GM12865 (cell line): Measurements from ENCODE around the gene ZBTB20.

Experiments
- DNase-seq: peaks from one replicate; pipeline ENCODE4 v3.0.0; 2010; ENCODE audit warnings: low read depth
- H3K4me3 ChIP-seq: 2 replicates; pipeline ENCODE4 v1.5.1; 2011; ENCODE audit warnings: mild to moderate bottlenecking, low read depth, low read length, control low read depth
- TF ChIP-seq, protein P1 (sequence below): IDR thresholded peaks from 2 replicates; pipeline ENCODE4 v1.5.1; 2011; ENCODE audit warnings: low read length, control low read depth, low read depth, inconsistent platforms; ENCODE audit not compliant: insufficient read depth; ENCODE audit errors: missing control alignments

Gene ZBTB20

DNA sequence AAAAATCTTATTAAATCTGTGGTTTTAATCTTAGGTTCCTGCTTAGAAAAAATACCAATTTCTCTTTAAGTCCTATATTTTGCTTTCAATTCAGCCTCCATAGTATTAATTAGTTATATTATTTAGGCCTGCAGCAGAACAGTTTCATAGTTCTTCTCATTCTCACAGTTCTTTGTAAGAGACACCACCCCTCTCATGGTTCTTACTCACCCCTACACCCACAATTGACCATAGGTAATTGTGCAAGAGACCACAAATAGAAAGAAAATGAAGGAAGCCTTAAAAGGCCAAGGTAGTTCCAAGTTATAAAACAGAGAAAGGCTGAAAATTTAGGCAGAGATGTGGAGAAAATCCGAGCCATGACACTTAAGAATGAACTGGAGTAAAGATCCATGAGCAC lies 438.0 kb downstream of the ZBTB20 start:
- DNase-seq, result no peak
- TF ChIP-seq, protein P1, sequence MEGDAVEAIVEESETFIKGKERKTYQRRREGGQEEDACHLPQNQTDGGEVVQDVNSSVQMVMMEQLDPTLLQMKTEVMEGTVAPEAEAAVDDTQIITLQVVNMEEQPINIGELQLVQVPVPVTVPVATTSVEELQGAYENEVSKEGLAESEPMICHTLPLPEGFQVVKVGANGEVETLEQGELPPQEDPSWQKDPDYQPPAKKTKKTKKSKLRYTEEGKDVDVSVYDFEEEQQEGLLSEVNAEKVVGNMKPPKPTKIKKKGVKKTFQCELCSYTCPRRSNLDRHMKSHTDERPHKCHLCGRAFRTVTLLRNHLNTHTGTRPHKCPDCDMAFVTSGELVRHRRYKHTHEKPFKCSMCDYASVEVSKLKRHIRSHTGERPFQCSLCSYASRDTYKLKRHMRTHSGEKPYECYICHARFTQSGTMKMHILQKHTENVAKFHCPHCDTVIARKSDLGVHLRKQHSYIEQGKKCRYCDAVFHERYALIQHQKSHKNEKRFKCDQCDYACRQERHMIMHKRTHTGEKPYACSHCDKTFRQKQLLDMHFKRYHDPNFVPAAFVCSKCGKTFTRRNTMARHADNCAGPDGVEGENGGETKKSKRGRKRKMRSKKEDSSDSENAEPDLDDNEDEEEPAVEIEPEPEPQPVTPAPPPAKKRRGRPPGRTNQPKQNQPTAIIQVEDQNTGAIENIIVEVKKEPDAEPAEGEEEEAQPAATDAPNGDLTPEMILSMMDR, result no peak
- no peak overlapping the region for H3K4me3 ChIP-seq

DNA sequence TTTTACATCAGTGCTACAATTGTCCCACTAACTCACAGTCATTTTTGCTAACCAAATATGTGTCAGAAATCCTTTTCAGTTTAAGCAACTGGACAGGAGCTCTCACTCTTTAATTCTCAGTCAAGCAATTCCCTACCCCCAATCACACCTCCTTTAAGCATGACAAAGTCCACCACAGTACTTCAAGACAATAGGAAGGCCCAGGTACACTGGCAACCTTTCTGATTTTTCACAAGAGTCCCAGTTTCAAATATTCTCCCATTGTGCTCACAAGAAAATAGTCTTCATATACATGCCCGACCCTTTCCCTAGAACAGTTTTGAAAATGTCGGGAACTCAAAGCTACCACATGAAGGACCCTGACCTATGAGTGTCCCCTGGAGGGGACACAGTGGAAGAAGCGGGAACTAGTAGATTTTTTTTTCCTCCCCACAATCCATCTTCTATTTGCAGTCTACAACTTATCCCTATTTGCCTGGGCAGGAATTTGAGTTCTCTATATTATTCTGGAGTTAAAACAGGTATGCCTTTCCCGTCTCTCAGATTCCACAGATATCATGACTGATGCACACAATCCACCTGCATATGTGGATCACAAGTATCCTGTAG lies 439.7 kb downstream of the ZBTB20 start:
- TF ChIP-seq, protein P1, result no peak
- no peak overlapping the region for H3K4me3 ChIP-seq
- no peak for DNase-seq

DNA sequence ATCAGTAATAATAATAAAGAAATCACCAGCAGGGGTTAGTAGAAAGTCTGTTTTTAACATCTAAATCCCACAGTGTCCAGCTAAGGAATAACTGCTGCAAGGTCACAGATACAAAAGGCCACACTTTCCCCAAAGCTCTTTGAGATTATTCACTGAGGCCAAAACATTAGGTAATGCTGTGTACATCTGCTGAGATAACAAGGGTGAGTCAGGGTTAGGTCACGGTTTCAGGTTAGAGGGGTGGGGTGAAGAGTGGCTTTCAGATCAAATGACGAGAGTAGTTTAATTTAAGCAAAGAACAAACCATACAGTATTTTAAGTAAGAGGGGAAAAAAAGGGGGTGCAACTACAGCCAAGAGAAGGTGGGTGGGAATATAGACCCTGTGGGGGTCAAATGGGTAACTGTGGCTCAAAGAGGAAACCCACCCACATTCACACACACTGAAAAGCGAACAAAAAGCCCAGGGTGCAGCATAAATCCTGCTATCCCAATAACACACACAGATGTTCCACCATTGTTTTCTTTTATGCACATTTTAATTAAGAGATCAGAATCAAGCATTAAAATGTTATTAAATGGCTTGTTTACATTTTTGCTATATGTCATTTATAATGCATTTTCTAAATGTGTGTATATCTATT lies 440.4 kb downstream of the ZBTB20 start:
- no peak overlapping the region for H3K4me3 ChIP-seq
- TF ChIP-seq, protein P1, result no peak
- DNase-seq, result peak; percentile 25

DNA sequence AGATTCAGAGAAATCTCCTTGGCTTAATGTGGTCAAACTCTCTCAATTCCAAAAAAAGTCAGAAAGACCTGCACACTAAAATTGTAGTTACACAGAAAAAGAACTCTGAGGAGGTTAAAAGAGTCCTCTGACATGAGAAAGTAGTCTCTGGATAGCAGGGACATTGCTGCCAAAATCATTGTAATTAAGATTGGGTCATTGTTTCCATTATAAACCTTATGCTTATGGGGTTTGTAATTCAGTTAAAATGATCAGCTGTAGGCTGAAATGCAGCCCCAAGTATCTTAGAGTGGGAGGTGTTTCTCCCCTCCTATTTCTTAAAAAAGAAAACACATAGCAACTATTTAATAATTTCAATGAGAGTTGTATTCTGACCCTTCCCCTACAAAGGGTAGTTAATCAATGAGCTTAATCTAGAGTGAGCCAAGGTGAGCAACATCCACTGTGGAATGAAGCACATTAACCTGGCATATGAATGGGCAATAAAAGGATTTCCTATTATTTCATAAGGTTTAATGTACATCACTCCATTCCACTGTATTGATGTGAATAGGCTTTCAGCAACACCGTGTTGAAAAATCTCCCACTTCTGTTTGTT lies 446.4 kb downstream of the ZBTB20 start:
- TF ChIP-seq, protein P1, result no peak
- no peak for DNase-seq
- no peak overlapping the region for H3K4me3 ChIP-seq

DNA sequence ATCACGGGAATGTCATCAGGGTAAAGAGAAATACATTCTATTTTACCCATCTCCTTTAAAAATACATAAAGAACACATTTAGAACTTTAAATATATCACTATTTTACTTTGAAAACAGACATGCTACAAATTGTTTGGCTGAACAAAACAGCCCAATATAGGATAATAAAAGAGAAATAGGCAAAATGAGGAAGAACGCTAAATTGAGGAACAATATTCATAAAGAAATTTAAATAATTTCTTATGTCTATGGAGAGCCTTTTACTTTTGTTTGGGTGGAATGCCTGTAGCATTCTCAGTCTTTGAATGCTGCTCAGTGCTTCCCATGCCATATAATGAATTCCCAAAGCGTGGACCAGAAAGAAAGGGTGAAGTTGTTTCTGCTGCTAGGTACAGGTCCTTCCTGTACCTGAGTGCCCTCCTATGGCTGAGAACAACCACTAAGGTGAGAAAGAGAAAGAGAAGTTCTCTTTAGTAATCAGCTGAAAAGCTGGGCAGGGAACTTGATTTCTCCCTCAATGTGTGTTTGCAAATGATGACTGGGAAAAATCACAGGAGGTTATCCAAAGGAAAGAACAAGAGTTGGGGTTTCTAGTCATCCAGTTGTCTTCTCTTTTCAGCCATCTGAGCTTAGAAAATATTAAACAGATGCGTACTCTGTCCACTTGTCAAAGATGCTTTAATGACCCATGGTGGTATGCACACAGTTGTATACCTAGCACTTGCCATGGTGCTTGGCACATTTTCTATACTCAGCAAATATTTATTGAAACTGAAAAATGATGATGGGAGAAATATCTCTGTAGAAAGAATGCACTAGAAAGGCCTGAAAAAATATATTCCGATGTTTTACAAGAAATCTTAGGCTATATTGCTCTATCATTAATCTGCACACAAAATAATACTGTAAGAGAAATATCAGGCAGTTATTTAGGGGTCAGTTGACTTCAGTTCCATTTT lies 448.7 kb downstream of the ZBTB20 start:
- TF ChIP-seq, protein P1, result no peak
- no peak overlapping the region for H3K4me3 ChIP-seq
- no peak for DNase-seq

DNA sequence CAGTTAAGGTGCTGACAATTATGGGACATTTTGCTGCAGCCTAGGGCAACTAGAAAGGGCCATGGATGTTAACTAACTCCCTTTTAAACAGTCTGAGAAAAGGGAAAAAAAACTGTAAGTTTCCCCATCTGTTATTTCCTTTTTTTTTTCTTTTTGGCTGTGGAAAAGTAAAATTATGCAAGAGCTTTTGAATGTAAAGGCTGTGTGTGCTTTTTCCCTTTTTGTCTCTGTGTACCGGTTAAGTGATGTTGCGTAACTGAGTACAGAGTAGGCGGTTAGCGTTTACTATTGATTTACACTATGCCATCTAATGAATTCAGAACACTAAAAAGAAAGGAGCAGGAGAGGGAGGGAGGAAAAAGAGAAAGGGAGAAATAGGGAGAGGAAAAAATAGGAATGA lies 449.7 kb downstream of the ZBTB20 start:
- no peak overlapping the region for H3K4me3 ChIP-seq
- TF ChIP-seq, protein P1, result no peak
- DNase-seq, result no peak
